CD8-positive, alpha-beta memory T cell (primary cell): Measurements from ENCODE around the gene ZFHX3. TPM values are rescaled to one million over a fixed set of nuclear protein-coding genes. Genes with fewer than 3 reads are reported as not detected.

Source experiments
- CTCF ChIA-PET: fragments of 350-600 bp; sonication (Branson Sonifier 250); formaldehyde crosslinking; loops from one replicate; lab custom pipeline; 2021; ENCODE audit warnings: antibody characterized with exemption; lab: Charles Lee
- POLR2A ChIA-PET: fragments of 350-600 bp; sonication (Branson Sonifier 250); formaldehyde crosslinking; loops from one replicate; lab custom pipeline; 2021; ENCODE audit warnings: antibody characterized with exemption; lab: Charles Lee
- DNase-seq, 5 donors: peaks; one replicate each; pipeline versions ENCODE4 v3.0.0 to v3.0.0-alpha.2; 2020 to 2022; ENCODE audit warnings: mixed read lengths in 1 of 5
- H3K27ac ChIP-seq: one replicate; pipeline ENCODE4 v1.7.0; 2013; ENCODE audit warnings: low read depth, mild to moderate bottlenecking, low read length, moderate library complexity
- H3K27me3 ChIP-seq: 2 replicates; pipeline ENCODE4 v1.7.0; 2013; ENCODE audit warnings: low read length, mild to moderate bottlenecking; ENCODE audit not compliant: insufficient read depth, poor library complexity, severe bottlenecking
- H3K36me3 ChIP-seq: 2 replicates; pipeline ENCODE4 v1.7.0; 2013; ENCODE audit warnings: mild to moderate bottlenecking, low read length, moderate library complexity; ENCODE audit not compliant: insufficient read depth
- H3K4me1 ChIP-seq: 2 replicates; pipeline ENCODE4 v1.7.0; 2013; ENCODE audit warnings: mild to moderate bottlenecking, low read length, moderate library complexity; ENCODE audit not compliant: insufficient read depth
- H3K4me3 ChIP-seq: 2 replicates; pipeline ENCODE4 v1.7.0; 2013; ENCODE audit warnings: mild to moderate bottlenecking, low read length
- H3K9me3 ChIP-seq: 2 replicates; pipeline ENCODE4 v1.7.0; 2013; ENCODE audit warnings: mild to moderate bottlenecking, low read length
- H3K27ac Mint-ChIP-seq, 8 donors: one replicate each; pipeline ENCODE4 v1.8.0; 2020 to 2021; ENCODE audit warnings: mixed read lengths in 8 of 8, mild to moderate bottlenecking in 6 of 8, inconsistent platforms in 3 of 8, moderate library complexity in 3 of 8
- H3K27me3 Mint-ChIP-seq, 2 donors: one replicate each; pipeline ENCODE4 v1.8.0; 2020 to 2021; ENCODE audit warnings: mixed read lengths in 2 of 2, mild to moderate bottlenecking in 1 of 2, moderate library complexity in 1 of 2
- H3K36me3 Mint-ChIP-seq, 3 donors: one replicate each; pipeline ENCODE4 v1.8.0; 2020 to 2021; ENCODE audit warnings: mixed read lengths in 3 of 3, inconsistent platforms in 1 of 3, mild to moderate bottlenecking in 1 of 3
- H3K4me1 Mint-ChIP-seq, 3 donors: one replicate each; pipeline ENCODE4 v1.8.0; 2020 to 2021; ENCODE audit warnings: mixed read lengths in 3 of 3, inconsistent platforms in 1 of 3, mild to moderate bottlenecking in 1 of 3
- H3K4me3 Mint-ChIP-seq, 7 donors: one replicate each; pipeline ENCODE4 v1.8.0; 2020 to 2021; ENCODE audit warnings: mixed read lengths in 7 of 7, mild to moderate bottlenecking in 6 of 7, moderate library complexity in 4 of 7, inconsistent platforms in 2 of 7
- H3K9me3 Mint-ChIP-seq, 5 donors: one replicate each; pipeline ENCODE4 v1.8.0; 2020 to 2022; ENCODE audit warnings: mixed read lengths in 5 of 5, mild to moderate bottlenecking in 3 of 5, moderate library complexity in 2 of 5, inconsistent platforms in 1 of 5
- polyA plus RNA-seq: library from polyadenylated mRNA; unstranded; fragments of 300-500 nt; fragmentation: Illumina TruSeq; gene quantifications from one replicate; pipeline ENCODE4 v1.2.3, GENCODE V29; 2021
- total RNA-seq, 2 experiments: library from RNA; stranded (reverse); gene quantifications; one replicate each; pipeline ENCODE4 v1.2.3, GENCODE V29; 2021

Gene ZFHX3
- total and polyA plus RNA-seq, 3 experiments from 2014 or later: 0.13 to 0.22 (median 0.20) TPM

- H3K9me3 ChIP-seq: no peaks in the 10 kb centered on the region
- ChIA-PET CTCF (no interaction called here), POLR2A (no interaction called here)
- no peak for DNase-seq
- H3K27ac Mint-ChIP-seq: no peak overlapping the region
- H3K4me1 Mint-ChIP-seq: no peaks in the 10 kb centered on the region
- H3K27me3 ChIP-seq: no peaks in the 10 kb centered on the region
- H3K27me3 Mint-ChIP-seq: no peaks in the 10 kb centered on the region
- no peaks in the 10 kb centered on the region for H3K4me1 ChIP-seq
- H3K36me3 ChIP-seq: no peaks in the 10 kb centered on the region
- H3K9me3 Mint-ChIP-seq: no peaks in the 10 kb centered on the region
- no peak overlapping the region for H3K4me3 ChIP-seq
- H3K4me3 Mint-ChIP-seq: no peak overlapping the region
- no peaks in the 10 kb centered on the region for H3K36me3 Mint-ChIP-seq
- H3K27ac ChIP-seq: no peak overlapping the region
Measured at GRCh38 chr16:72902206-72902605, 145.7 kb downstream of the ZFHX3 start.

- H3K27me3 Mint-ChIP-seq: no peaks in the 10 kb centered on the region
- no peak overlapping the region for H3K4me3 ChIP-seq
- H3K4me3 Mint-ChIP-seq: no peak overlapping the region
- no peaks in the 10 kb centered on the region for H3K36me3 ChIP-seq
- H3K27ac ChIP-seq: no peak overlapping the region
- POLR2A ChIA-PET: no interaction called here
- no peaks in the 10 kb centered on the region for H3K9me3 ChIP-seq
- no peaks in the 10 kb centered on the region for H3K9me3 Mint-ChIP-seq
- no peaks in the 10 kb centered on the region for H3K4me1 ChIP-seq
- H3K36me3 Mint-ChIP-seq: no peaks in the 10 kb centered on the region
- no peak for DNase-seq
- H3K27ac Mint-ChIP-seq: no peak overlapping the region
- no peaks in the 10 kb centered on the region for H3K27me3 ChIP-seq
- CTCF ChIA-PET: no interaction called here
- H3K4me1 Mint-ChIP-seq: no peaks in the 10 kb centered on the region
Measured at GRCh38 chr16:72901000-72901627, 146.8 kb downstream of the ZFHX3 start.

DNA sequence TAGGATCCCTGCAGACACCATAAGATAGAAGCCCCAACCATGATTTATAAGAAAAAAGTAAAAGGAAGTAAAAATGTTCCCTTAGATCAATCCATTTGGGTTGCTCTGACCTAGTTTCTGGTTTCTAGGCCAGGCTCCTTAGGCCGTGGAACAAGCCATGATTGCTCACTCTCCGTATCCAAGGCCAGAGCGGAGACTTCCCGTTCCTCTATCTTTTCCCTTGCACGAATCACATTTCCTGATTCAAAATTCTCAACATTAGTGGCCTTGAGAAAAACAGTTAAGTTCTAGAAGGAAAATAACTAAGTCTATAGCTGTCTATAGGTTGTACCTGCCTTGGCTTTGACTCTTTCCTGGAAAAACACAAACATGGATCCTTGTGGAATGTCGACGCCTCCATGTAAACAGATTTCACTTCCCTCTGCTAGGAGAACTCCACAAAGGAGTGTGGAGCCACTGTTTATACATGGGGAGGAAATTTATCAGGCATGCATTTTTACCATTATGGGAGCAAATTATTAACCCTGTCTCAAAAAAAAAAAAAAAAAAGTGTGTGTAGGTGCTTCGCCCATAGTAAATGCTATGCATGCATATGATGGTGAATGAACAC is 149.6 kb downstream of the ZFHX3 start:
- peaks cover 0 to 1% (median 0%) of the 10 kb centered on the region in 5 donors for H3K9me3 Mint-ChIP-seq
- Histone ChIP-seq H3K4me1 (no peaks in the 10 kb centered on the region), H3K4me3 (no peak overlapping the region), H3K36me3 (no peaks in the 10 kb centered on the region), H3K27me3 (no peaks in the 10 kb centered on the region), H3K9me3 (no peaks in the 10 kb centered on the region), H3K27ac (no peak overlapping the region)
- no peak for DNase-seq
- H3K36me3 Mint-ChIP-seq: no peaks in the 10 kb centered on the region
- no peak overlapping the region for H3K27ac Mint-ChIP-seq
- H3K4me1 Mint-ChIP-seq: no peaks in the 10 kb centered on the region
- ChIA-PET POLR2A (no interaction called here), CTCF (no interaction called here)
- no peaks in the 10 kb centered on the region for H3K27me3 Mint-ChIP-seq
- H3K4me3 Mint-ChIP-seq: no peak overlapping the region

GRCh38 chr16:72897707-72898106 is 150.2 kb downstream of the ZFHX3 start:
- Histone ChIP-seq H3K27me3 (no peaks in the 10 kb centered on the region), H3K4me3 (no peak overlapping the region), H3K27ac (no peak overlapping the region), H3K36me3 (no peaks in the 10 kb centered on the region), H3K9me3 (no peaks in the 10 kb centered on the region), H3K4me1 (no peaks in the 10 kb centered on the region)
- H3K9me3 Mint-ChIP-seq: peaks cover 0 to 1% (median 0%) of the 10 kb centered on the region in 5 donors
- no peaks in the 10 kb centered on the region for H3K4me1 Mint-ChIP-seq
- CTCF ChIA-PET: no interaction called here
- H3K27ac Mint-ChIP-seq: no peak overlapping the region
- no peaks in the 10 kb centered on the region for H3K36me3 Mint-ChIP-seq
- POLR2A ChIA-PET: no interaction called here
- H3K27me3 Mint-ChIP-seq: no peaks in the 10 kb centered on the region
- DNase-seq: no peak
- H3K4me3 Mint-ChIP-seq: no peak overlapping the region

- H3K4me1 Mint-ChIP-seq: no peaks in the 10 kb centered on the region
- no peaks in the 10 kb centered on the region for H3K36me3 ChIP-seq
- H3K27ac ChIP-seq: no peak overlapping the region
- no peaks in the 10 kb centered on the region for H3K27me3 Mint-ChIP-seq
- no peak overlapping the region for H3K4me3 Mint-ChIP-seq
- H3K27ac Mint-ChIP-seq: no peak overlapping the region
- DNase-seq: no peak
- ChIA-PET CTCF (no interaction called here), POLR2A (no interaction called here)
- peaks cover 0 to 3% (median 0%) of the 10 kb centered on the region in 5 donors for H3K9me3 Mint-ChIP-seq
- H3K9me3 ChIP-seq: no peaks in the 10 kb centered on the region
- H3K36me3 Mint-ChIP-seq: no peaks in the 10 kb centered on the region
- no peaks in the 10 kb centered on the region for H3K27me3 ChIP-seq
- no peaks in the 10 kb centered on the region for H3K4me1 ChIP-seq
- H3K4me3 ChIP-seq: no peak overlapping the region
Measured at GRCh38 chr16:72896485-72897118, 151.3 kb downstream of the ZFHX3 start.

GRCh38 chr16:72895951-72896350 is 152.0 kb downstream of the ZFHX3 start:
- Histone ChIP-seq H3K27ac (no peak overlapping the region), H3K4me1 (no peaks in the 10 kb centered on the region), H3K27me3 (no peaks in the 10 kb centered on the region), H3K4me3 (no peak overlapping the region), H3K36me3 (no peaks in the 10 kb centered on the region), H3K9me3 (no peaks in the 10 kb centered on the region)
- Mint-ChIP-seq H3K4me3 (no peak overlapping the region), H3K4me1 (no peaks in the 10 kb centered on the region), H3K27me3 (no peaks in the 10 kb centered on the region), H3K9me3 (peaks cover 0 to 5% (median 0%) of the 10 kb centered on the region in 5 donors), H3K36me3 (no peaks in the 10 kb centered on the region), H3K27ac (no peak overlapping the region)
- POLR2A ChIA-PET: no interaction called here
- CTCF ChIA-PET: no interaction called here
- DNase-seq: no peak

GRCh38 chr16:72894293-72895151 is 153.4 kb downstream of the ZFHX3 start:
- DNase-seq: no peak
- Mint-ChIP-seq H3K4me1 (no peaks in the 10 kb centered on the region), H3K27me3 (no peaks in the 10 kb centered on the region), H3K27ac (no peak overlapping the region), H3K4me3 (no peak overlapping the region), H3K9me3 (peaks cover 0 to 5% (median 0%) of the 10 kb centered on the region in 5 donors), H3K36me3 (no peaks in the 10 kb centered on the region)
- no peaks in the 10 kb centered on the region for H3K36me3 ChIP-seq
- no peak overlapping the region for H3K4me3 ChIP-seq
- H3K9me3 ChIP-seq: no peaks in the 10 kb centered on the region
- no peaks in the 10 kb centered on the region for H3K27me3 ChIP-seq
- no peak overlapping the region for H3K27ac ChIP-seq
- ChIA-PET POLR2A (no interaction called here), CTCF (no interaction called here)
- no peaks in the 10 kb centered on the region for H3K4me1 ChIP-seq
